ENCODE results near the gene MB21D2. TPM values are rescaled to one million over a fixed set of nuclear protein-coding genes. Genes with fewer than 3 reads are reported as not detected.
"Not testable (repeated sequence)": the region's sequence is repeated elsewhere in the genome, so short reads cannot be mapped to it uniquely, and the experiment has no call there.

Gene MB21D2, protein sequence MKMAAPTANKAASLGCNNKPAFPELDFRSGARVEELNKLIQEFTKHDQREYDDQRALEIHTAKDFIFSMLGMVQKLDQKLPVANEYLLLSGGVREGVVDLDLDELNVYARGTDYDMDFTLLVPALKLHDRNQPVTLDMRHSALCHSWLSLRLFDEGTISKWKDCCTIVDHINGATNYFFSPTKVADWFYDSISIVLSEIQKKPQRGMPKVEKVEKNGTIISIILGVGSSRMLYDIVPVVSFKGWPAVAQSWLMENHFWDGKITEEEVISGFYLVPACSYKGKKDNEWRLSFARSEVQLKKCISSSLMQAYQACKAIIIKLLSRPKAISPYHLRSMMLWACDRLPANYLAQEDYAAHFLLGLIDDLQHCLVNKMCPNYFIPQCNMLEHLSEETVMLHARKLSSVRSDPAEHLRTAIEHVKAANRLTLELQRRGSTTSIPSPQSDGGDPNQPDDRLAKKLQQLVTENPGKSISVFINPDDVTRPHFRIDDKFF
- total RNA-seq: 8.2 to 8.9 TPM (median 8.7 TPM) in 3 replicates
- long read RNA-seq, transcript MB21D2-201 (2 exons, 3,368 nt): major isoform, 23 of 24 reads
- long read RNA-seq, partial matches to known transcripts: 0 of 24 reads
- long read RNA-seq, other reads (novel, unspliced or antisense): 1 of 24 reads

DNA sequence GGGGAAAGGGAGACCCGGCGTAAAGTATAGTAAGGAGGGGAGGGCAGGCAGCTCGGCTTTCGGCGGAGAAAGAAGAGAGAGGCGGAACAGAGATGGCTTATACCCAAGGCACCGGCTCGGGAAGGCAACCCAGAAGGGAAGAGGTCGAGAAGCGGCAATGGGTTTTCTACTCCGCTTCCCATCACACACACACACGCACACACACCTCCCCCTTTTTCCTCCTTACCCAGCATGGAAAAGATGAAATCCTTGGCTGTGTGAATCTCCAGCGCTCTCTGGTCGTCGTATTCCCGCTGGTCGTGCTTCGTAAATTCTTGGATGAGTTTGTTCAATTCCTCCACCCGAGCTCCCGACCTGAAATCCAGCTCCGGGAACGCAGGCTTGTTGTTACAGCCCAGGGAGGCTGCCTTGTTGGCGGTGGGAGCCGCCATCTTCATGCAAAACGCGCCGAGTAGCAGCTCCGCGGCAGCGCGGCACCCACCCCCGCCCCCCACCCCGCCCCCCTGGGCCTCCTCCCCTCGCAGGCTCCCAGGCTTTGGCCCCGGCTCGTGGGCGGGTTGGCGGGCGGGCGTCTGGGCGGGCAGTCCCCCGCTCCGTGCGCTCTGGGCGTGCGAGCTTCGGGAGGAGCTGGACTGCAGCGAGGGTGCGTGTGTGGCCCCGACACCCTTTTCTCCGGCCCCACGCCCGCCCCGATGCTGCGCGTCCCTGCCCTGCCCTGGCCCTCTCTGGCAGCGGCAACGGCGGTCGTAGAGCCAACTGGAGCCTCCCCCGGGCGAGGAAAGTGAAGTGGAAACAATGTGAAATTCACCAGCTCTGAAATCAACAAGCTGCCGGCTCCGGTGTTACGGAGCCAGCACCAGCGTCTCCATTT is at the start of gene MB21D2:
Gene MB21D2 (minus strand): TSS at position 453 of the 871 bp plus-strand sequence. CDS start 16 bp downstream, at position 437.
- Mint-ChIP-seq H3K36me3 (ENCODE audit: low read depth) (no peaks in the 10 kb centered on the region), H3K27ac (ENCODE audit: unreplicated experiment) (peak within 1 kb of the TSS; percentile 98), H3K9me3 (ENCODE audit: low read depth) (no peaks in the 10 kb centered on the region), H3K27me3 (ENCODE audit: low read depth) (no peaks in the 10 kb centered on the region), H3K4me3 (ENCODE audit: unreplicated experiment) (peak within 1 kb of the TSS; percentile 99), H3K4me1 (ENCODE audit: low read depth) (peaks cover 33% of the 10 kb centered on the region)
- peak; percentile 92 for DNase-seq (ENCODE audit: low spot score)
- TF ChIP-seq, protein P1, sequence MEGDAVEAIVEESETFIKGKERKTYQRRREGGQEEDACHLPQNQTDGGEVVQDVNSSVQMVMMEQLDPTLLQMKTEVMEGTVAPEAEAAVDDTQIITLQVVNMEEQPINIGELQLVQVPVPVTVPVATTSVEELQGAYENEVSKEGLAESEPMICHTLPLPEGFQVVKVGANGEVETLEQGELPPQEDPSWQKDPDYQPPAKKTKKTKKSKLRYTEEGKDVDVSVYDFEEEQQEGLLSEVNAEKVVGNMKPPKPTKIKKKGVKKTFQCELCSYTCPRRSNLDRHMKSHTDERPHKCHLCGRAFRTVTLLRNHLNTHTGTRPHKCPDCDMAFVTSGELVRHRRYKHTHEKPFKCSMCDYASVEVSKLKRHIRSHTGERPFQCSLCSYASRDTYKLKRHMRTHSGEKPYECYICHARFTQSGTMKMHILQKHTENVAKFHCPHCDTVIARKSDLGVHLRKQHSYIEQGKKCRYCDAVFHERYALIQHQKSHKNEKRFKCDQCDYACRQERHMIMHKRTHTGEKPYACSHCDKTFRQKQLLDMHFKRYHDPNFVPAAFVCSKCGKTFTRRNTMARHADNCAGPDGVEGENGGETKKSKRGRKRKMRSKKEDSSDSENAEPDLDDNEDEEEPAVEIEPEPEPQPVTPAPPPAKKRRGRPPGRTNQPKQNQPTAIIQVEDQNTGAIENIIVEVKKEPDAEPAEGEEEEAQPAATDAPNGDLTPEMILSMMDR (IDR thresholded peaks at IDR 0.05): peak; percentile 43

DNA sequence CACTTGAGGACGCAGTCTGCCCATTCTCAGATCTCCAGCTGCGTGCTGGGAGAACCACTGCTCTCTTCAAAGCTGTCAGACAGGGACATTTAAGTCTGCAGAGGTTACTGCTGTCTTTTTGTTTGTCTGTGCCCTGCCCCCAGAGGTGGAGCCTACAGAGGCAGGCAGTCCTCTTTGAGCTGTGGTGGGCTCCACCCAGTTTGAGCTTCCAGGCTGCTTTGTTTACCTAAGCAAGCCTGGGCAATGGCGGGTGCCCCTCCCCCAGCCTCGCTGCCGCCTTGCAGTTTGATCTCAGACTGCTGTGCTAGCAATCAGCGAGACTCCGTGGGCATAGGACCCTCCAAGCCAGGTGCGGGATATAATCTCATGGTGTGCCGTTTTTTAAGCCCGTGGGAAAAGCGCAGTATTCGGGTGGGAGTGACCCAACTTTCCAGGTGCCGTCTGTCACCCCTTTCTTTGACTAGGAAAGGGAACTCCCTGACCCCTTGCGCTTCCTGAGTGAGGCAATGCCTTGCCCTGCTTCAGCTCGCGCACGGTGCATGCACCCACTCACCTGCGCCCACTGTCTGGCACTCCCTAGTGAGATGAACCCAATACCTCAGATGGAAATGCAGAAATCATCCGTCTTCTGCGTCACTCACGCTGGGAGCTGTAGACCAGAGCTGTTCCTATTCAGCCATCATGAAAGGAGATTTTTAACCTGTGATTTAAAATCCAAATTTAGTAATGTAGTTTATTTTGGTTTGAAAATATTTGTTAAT is 47.5 kb upstream of the MB21D2 start:
- not testable (repeated sequence) for H3K4me3 Mint-ChIP-seq (ENCODE audit: unreplicated experiment); H3K27ac Mint-ChIP-seq (ENCODE audit: unreplicated experiment); DNase-seq (ENCODE audit: low spot score); H3K36me3 Mint-ChIP-seq (ENCODE audit: low read depth); H3K27me3 Mint-ChIP-seq (ENCODE audit: low read depth)
- Mint-ChIP-seq H3K4me1 (ENCODE audit: low read depth) (peaks cover 16% of the 10 kb centered on the region), H3K9me3 (ENCODE audit: low read depth) (peaks cover 14% of the 10 kb centered on the region)

DNA sequence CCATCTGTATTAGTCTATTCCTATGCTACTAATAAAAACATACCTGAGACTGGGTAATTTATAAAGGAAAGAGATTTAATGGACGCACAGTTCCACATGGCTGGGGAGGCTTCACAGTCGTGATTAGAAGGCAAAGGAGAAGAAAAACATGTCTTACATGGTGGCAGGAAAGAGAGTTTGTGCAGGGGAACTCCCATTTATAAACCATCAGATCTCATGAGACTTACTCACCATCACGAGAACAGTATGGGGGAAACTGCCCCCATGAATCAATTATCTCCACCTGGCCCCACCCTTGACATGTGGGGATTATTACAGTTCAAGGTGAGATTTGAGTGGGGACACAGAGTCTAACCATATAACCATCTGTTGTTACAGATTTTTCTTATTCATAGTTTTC is 42.1 kb upstream of the MB21D2 start:
- no peaks in the 10 kb centered on the region for H3K9me3 Mint-ChIP-seq (ENCODE audit: low read depth)
- no peak for DNase-seq (ENCODE audit: low spot score)
- no peak overlapping the region for H3K27ac Mint-ChIP-seq (ENCODE audit: unreplicated experiment)
- H3K27me3 Mint-ChIP-seq (ENCODE audit: low read depth): peaks cover 3% of the 10 kb centered on the region
- H3K36me3 Mint-ChIP-seq (ENCODE audit: low read depth): no peaks in the 10 kb centered on the region
- TF ChIP-seq, protein P1 (IDR thresholded peaks at IDR 0.05): no peak
- peaks cover 8% of the 10 kb centered on the region for H3K4me1 Mint-ChIP-seq (ENCODE audit: low read depth)
- no peak overlapping the region for H3K4me3 Mint-ChIP-seq (ENCODE audit: unreplicated experiment)

DNA sequence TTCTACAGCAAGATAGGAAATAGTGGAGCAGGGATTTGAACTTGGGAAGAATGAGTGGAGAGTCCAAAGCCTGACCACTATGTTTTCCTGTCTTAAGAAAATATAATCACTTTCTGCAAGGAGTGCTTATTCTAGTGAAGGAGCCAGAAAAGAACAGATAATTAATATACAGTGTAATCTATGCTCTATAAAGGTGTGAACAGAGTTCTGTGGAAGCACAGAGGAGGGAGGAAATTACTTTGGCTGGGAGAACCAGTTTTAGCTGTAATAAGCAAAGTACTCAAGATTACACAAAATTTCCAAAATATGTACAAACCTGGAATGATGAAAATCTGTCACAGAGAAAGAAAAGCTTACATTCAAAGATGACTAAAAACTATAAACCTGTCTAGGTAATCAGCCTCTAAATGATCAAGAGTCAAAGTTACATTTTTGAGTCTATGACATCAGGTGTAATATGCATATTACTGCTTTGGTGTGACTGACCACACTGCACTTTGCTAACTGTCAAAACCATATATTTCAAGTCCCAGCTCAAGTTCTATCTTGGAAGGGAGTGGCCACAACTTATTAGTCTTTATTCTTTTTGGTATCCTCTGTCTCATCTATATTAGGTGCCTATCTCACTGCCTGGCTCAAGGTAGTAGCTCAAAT is 40.7 kb upstream of the MB21D2 start:
- Mint-ChIP-seq H3K27me3 (ENCODE audit: low read depth) (peaks cover 4% of the 10 kb centered on the region), H3K36me3 (ENCODE audit: low read depth) (no peaks in the 10 kb centered on the region), H3K27ac (ENCODE audit: unreplicated experiment) (no peak overlapping the region), H3K4me1 (ENCODE audit: low read depth) (peaks cover 8% of the 10 kb centered on the region), H3K4me3 (ENCODE audit: unreplicated experiment) (no peak overlapping the region), H3K9me3 (ENCODE audit: low read depth) (no peaks in the 10 kb centered on the region)
- no peak for DNase-seq (ENCODE audit: low spot score)
- TF ChIP-seq, protein P1 (IDR thresholded peaks at IDR 0.05): no peak

DNA sequence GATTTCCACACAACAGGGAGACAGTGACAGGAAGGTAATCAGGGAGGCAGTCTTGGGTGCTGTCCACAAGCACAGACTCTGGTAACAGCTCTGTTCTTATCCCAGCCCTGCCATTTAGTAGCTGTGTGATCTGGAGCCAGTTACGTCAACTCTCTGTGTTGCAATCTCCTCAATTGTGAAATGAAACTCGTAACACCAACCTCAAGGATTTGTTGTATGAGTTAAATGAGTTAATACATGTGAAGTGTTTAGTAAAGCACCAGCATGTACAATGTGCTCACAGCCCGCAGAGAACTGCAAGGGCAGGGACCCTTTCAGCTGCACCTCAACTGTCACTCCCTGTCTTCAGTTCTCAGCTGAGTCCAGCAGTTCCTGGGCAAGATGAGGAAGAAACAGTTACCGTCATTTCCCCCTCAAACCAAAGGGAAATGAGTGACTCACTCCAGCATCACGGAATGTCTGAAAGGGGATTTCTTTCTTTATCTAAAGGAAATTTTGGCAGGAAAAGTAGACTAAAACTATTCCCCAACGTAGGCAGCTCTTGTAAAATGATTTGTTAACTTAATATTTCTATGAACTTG is 39.9 kb upstream of the MB21D2 start:
- Mint-ChIP-seq H3K27me3 (ENCODE audit: low read depth) (peaks cover 6% of the 10 kb centered on the region), H3K4me3 (ENCODE audit: unreplicated experiment) (no peak overlapping the region), H3K27ac (ENCODE audit: unreplicated experiment) (no peak overlapping the region), H3K36me3 (ENCODE audit: low read depth) (peaks cover 1% of the 10 kb centered on the region), H3K9me3 (ENCODE audit: low read depth) (no peaks in the 10 kb centered on the region), H3K4me1 (ENCODE audit: low read depth) (peaks cover 8% of the 10 kb centered on the region)
- no peak for DNase-seq (ENCODE audit: low spot score)
- TF ChIP-seq, protein P1 (IDR thresholded peaks at IDR 0.05): no peak

Measured in chondrocyte (in vitro differentiated cells).